ENCODE data around the gene TMEM44.

Gene TMEM44

GRCh38 chr3:194585880-194586281, 47.3 kb downstream of the TMEM44 start:
- no peak overlapping the region for H3K27ac ChIP-seq
- H3K9ac ChIP-seq, result no peak overlapping the region
- no peak for TF ChIP-seq CTCF (conservative IDR thresholded peaks at IDR 0.05; ENCODE audit: low read depth, low read length)

GRCh38 chr3:194584866-194585265, 48.4 kb downstream of the TMEM44 start:
- Histone ChIP-seq H2AFZ (ENCODE audit: low read depth) (no peak overlapping the region), H3K27ac (no peak overlapping the region), H3K36me3 (ENCODE audit: insufficient read depth) (no peaks in the 10 kb centered on the region), H4K20me1 (ENCODE audit: insufficient read depth) (no peaks in the 10 kb centered on the region), H3K4me2 (peak overlapping the region; percentile 93), H3K4me1 (ENCODE audit: low read depth, poor library complexity, severe bottlenecking) (peaks cover 10% of the 10 kb centered on the region), H3K4me3 (IDR thresholded peaks at IDR 0.05; ENCODE audit: insufficient read depth, low read depth, low read length) (no peak overlapping the region), H3K9ac (no peak overlapping the region; the same call in 1 of the 2 replicates), H3K27me3 (ENCODE audit: insufficient read depth, low read depth) (no peaks in the 10 kb centered on the region), H3K79me2 (ENCODE audit: insufficient read depth, low read depth) (peaks cover 8% of the 10 kb centered on the region; the same call in 1 of the 2 replicates)
- no peak for TF ChIP-seq CTCF (conservative IDR thresholded peaks at IDR 0.05; ENCODE audit: low read depth, low read length)

More at GRCh38 chr3:194585880-194586281, 47.3 kb downstream of the TMEM44 start:
- H3K4me1 ChIP-seq (ENCODE audit: low read depth, poor library complexity, severe bottlenecking), result peaks cover 10% of the 10 kb centered on the region
- no peaks in the 10 kb centered on the region for H3K27me3 ChIP-seq (ENCODE audit: insufficient read depth, low read depth)
- no peak overlapping the region for H3K4me2 ChIP-seq
- H3K79me2 ChIP-seq (ENCODE audit: insufficient read depth, low read depth), result peaks cover 8% of the 10 kb centered on the region; the same call in 1 of the 2 replicates
- H3K4me3 ChIP-seq (IDR thresholded peaks at IDR 0.05; ENCODE audit: insufficient read depth, low read depth, low read length), result no peak overlapping the region
- no peak overlapping the region for H2AFZ ChIP-seq (ENCODE audit: low read depth)
- H3K36me3 ChIP-seq (ENCODE audit: insufficient read depth), result no peaks in the 10 kb centered on the region
- H4K20me1 ChIP-seq (ENCODE audit: insufficient read depth), result no peaks in the 10 kb centered on the region

DNA sequence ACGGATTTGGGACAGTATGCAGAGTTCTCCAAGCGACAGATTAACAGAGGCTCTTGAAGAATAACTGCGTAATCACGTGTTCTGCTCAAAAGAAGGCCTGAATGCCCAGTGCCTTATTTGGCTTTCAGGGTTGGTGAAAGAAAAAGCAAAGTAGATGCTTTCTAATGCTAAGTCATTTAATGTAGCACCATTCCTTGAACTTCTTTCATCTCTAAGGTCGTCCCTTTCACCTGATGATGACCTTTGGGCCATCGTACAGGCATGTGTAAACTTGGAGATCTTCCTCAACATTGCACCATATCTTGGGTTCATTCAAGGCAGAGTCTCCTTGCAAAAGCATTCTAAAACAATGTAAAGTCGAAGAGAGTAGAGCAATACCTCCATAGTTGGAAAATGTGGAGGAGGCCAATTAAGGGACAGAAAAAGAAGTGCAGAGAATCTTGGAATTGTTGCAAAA, 48.9 kb downstream of the TMEM44 start:
- H3K4me2 ChIP-seq, result peak overlapping the region; percentile 93
- no peaks in the 10 kb centered on the region for H3K27me3 ChIP-seq (ENCODE audit: insufficient read depth, low read depth)
- H3K4me1 ChIP-seq (ENCODE audit: low read depth, poor library complexity, severe bottlenecking), result peaks cover 10% of the 10 kb centered on the region
- H4K20me1 ChIP-seq (ENCODE audit: insufficient read depth), result no peaks in the 10 kb centered on the region
- peak overlapping the region; percentile 76 for H3K27ac ChIP-seq
- H3K79me2 ChIP-seq (ENCODE audit: insufficient read depth, low read depth), result peaks cover 8% of the 10 kb centered on the region; the same call in 1 of the 2 replicates
- H3K36me3 ChIP-seq (ENCODE audit: insufficient read depth), result no peaks in the 10 kb centered on the region
- peak overlapping the region; percentile 96 for H2AFZ ChIP-seq (ENCODE audit: low read depth)
- H3K4me3 ChIP-seq (IDR thresholded peaks at IDR 0.05; ENCODE audit: insufficient read depth, low read depth, low read length), result peak overlapping the region; percentile 94
- peak overlapping the region; percentile 87 for H3K9ac ChIP-seq
- TF ChIP-seq CTCF (conservative IDR thresholded peaks at IDR 0.05; ENCODE audit: low read depth, low read length), result no peak

DNA sequence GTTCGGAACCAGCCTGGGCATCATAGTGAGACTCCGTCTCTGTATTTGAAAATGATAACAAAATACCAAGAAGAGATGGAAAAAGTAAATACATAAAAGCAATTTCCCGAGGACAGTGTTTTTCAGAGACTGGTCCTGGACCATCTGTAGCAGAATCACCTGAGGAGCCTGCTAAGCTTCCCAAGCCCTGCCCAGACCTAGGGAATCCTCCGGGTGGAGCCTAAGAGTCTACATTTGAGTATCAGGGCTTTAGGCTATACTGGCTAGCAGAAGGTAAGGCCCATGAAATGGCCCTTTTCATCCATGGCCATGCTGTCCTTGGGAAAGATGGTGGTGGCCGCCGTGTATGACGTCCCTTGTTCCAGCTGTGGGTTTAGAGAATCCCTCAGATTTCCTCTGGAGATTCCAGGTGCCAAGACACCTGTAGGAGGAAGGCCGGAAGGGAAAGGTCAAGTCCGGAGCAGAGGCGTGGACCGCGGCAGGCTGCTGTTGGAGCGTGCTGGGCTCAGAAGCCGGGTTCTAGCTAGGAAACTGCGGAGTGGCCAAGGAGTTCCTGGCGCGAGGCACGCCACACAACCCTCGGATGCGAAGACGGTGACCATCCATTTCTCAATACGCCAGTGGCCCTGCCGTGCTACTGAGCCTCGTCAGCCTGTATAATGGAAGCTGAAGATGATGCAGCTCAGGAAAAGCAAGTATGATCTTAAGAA, 50.9 kb downstream of the TMEM44 start:
- Histone ChIP-seq H4K20me1 (ENCODE audit: insufficient read depth) (no peaks in the 10 kb centered on the region), H3K27me3 (ENCODE audit: insufficient read depth, low read depth) (no peaks in the 10 kb centered on the region), H3K27ac (no peak overlapping the region), H3K4me1 (ENCODE audit: low read depth, poor library complexity, severe bottlenecking) (peaks cover 10% of the 10 kb centered on the region), H2AFZ (ENCODE audit: low read depth) (no peak overlapping the region), H3K36me3 (ENCODE audit: insufficient read depth) (no peaks in the 10 kb centered on the region), H3K4me2 (no peak overlapping the region), H3K4me3 (IDR thresholded peaks at IDR 0.05; ENCODE audit: insufficient read depth, low read depth, low read length) (no peak overlapping the region), H3K79me2 (ENCODE audit: insufficient read depth, low read depth) (peaks cover 8% of the 10 kb centered on the region; the same call in 1 of the 2 replicates), H3K9ac (no peak overlapping the region)
- no peak for TF ChIP-seq CTCF (conservative IDR thresholded peaks at IDR 0.05; ENCODE audit: low read depth, low read length)

All from KMS-11 (cell line).